GM18858 (cell line): ENCODE results near the gene SIM1.

Source experiments
- ATAC-seq: cut with Tn5 transposase; IDR thresholded peaks from one replicate; pipeline ENCODE4 v1.9.1; 2021; ENCODE audit not compliant: unreplicated experiment

SIM1 gene

DNA sequence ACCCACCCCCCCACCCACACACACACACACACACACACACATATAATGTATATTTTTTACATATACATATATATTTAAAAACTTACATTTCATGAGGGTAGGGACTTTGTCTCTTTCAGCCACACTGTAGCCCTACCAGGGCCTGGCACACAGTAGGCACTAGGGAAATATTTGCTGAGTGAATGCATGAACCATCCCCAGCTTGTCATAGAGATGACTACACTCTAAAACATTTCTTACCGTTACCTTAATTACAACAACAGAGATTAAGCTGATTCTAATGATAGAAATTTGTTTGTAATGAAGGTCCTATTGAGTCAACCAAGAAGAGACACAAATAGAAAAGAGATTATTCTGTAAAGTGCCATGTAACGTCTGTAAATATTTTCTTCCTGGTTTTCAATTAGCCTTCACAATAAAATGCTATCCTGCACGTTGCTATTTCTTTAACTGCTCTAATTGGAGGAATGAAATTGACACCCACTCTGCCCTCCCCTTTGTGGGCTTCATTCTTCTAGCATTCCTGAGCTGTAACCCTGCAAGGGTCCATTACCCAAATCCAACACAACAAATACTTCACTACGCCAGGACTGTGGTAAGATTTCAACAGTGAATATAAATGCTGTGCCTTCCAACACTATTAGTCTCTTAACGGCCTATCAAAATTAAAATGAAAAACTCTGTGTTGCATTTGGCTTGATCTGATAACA, 30.8 kb downstream of the SIM1 start:
- no peak for ATAC-seq

DNA sequence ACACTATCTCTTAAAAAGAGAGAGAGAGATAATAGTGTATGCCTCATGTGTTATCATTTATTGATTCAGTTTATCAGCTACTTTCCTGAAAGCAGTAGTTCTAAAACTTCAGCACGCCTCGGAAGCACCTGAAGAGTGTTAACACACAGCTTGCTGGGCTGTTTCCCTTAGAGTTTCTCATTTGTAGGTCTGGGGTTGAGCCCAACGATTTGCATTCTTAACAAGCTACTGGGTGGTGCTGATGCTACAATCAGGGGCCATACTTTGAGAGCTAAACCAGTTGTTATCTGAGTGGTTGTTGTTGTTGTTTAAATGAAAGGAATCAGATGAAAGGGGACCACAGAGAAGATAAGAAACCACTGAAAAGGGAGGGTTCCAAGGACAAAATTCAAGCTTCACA, 32.6 kb downstream of the SIM1 start:
- ATAC-seq: no peak

DNA sequence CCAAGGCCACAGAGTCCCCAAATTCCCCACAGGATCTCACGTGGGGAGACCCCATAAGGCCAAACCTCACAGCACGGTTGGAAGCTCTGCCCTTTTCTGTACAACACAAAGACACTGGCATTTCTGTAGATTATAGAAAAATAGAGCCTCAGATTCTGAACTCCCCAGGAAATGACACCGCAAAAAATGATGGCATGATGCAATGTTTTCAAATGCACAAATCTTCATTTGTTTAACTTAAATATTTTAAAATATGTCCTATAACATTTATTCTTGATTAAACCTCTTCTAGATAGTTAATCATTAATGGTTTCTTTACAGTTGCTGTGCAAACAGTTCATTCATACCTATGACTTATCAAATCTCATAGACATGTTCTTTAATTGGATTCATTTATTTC, 33.8 kb downstream of the SIM1 start:
- no peak for ATAC-seq

DNA sequence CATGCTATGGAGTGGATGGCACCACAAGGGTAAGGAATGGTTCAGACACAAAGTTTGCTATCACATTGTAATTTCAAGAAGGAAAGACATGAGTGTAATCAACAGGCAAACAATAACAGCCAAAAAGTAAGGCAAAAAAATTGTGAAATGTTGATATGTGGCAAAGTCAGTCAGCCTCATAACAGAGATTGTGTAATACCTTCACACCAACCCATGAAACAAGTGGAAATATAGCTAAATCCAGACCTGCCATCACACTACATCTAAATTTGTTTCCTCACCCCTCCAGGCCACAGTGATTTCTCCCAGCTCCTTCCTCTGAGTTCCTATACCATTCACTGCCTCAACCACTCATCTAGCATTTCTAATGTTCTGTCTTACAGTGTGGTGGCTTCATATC, 37.3 kb downstream of the SIM1 start:
- ATAC-seq: no peak

DNA sequence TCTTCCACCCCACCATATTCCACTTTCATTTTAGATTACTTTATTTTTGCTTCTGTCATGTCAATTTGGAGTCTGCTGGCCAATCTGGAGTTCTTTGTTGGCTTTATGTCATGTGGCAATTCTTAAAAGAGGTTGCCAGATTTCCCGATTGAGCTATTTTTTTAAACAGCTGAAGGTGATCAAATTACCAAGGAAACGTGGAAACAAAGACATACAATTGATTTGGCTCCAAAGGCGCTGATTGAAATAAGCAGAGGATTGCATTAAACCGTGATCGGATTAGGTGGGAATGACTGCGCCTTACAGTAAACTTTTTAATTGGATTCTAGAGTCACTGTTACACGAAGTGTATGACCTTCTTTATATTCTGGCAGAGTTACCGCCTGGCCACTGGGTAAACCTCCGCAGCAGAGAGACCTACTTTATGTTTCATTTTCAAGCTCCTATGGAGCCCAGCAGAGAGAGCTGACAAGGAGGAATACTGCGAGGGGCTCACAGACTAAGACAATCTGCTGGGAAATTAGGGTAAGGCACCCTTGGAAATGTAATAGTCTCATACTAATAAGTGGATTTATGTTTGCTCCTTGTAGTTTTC, 37.9 kb downstream of the SIM1 start:
- no peak for ATAC-seq

DNA sequence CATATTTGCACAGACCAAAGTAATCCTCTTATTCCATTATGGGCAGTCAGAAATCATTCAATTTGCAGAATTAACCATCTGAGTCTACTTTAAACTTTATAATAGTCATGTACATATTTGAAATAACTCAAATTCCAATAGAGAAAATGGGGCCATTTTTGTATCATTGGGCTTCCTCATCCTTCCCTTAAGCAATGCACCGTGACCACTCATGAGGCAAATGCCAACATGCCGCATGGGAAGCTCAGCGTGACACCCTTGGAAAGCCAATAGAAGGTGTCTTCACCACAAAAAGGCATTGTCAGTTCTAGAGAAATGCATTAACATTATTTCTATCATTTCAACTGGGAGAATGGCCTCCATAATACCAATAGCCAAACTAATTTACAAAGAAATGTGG, 38.5 kb downstream of the SIM1 start:
- no peak for ATAC-seq

DNA sequence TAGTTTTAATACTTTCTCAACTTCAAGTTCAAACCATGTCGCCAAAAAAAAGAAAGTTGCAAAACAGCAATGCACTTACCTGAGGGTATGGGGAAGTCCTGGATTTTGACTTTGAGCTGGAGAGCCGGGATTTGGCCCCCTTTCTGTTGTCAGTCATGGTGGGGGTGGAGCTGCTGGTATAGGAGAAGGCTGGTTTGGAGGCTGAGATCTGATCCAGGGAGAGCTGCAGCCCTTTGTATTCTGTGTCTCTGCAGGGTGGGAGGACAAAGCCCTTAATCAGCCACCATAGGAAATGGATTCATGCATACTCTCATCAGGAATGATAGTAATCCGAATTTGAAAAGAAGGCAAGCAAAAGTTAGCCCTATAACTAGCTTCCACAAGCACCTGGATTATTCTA, 44.0 kb downstream of the SIM1 start:
- ATAC-seq: no peak

DNA sequence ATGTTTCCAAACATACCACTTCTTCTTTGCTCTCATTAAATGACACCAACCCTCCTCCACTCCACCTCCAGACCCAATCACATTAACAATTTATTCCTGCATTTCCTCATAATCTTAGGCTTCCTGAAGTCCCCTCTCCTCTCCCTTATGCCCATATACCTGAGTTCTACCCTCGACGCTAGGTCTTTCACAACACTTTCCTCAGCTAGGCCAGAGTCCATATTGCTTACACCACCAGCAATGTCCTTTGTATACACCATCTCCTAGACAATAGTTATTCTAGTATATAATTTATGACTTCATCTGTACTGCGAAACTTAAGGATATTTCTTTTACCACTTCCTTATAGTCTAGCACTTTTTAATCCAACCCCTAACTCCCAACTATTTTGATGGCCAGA, 47.7 kb downstream of the SIM1 start:
- no peak for ATAC-seq

DNA sequence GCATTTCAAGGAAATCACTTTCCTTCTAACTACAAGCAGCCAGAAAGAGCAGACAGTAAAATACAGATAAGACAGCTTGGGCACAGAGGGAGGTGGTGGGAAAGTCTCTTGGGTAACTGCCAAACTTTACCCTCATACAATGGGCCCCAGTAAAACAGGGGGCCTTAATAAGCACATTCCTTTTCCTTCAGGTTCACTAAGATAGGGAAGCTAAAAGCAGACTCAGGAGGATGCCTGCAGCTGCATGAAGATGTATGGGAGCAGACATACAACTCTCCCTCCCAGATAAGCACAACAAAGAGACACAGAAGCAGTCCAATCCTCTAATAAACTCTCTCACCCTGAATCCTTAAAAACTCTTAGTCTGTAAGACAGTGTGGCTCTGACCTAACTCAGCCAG, 49.0 kb downstream of the SIM1 start:
- ATAC-seq: no peak

DNA sequence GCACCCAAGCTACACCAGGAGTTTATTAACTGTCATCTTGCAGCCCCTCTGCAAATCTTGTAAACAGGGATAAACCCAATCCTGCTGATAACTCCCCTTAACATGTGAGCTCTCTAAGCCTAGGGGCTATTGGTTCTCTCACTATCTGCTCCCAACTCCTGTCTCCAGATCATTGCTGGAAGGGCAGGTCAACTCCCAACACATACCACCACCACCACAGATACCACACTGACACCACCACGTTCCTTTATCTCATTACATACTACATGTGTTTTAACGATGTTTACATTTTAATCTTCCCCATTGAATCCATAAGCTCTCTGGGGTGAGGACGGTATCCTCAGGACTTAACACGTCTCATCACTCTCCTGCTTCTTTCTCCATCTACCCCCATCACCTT, 51.8 kb downstream of the SIM1 start:
- no peak for ATAC-seq

DNA sequence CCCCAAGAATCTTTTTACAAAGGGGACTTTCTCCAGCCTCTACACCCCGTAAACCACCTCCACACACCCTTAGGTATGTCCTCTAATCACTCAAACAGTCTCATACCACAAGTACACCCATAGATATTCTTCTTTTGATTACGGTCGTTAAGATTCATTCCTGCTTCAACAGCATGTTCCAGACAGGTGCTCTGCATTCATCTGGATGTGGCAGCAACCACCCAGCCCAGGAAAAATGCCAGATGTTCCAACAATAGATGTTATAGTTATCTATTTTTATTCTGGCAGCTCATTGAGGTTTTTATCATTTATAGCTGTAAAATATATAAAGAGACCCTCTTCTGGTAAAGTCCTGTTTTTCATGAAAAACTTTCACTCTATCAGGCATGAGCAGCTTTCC, 60.7 kb downstream of the SIM1 start:
- ATAC-seq: no peak

DNA sequence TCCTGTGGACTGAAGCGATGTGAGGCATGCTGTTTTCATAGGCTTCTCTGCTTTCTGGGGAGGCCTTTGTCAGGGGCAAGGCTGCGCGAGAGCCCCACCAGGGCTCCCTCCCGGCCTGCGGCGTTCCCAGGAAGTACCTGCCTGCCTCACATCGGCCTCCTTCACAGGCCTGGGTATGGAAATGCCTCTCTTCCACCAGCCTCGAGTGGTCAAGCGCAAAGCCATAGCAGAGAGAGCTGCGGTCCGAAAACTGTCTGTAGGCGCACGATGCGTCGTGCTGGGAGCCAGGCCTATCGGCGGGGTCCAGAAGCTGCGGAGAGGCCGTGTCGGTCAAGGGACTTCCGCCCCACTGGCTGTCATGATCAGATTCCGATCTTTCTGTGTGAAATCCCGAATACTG, 71.2 kb downstream of the SIM1 start:
- ATAC-seq: no peak

DNA sequence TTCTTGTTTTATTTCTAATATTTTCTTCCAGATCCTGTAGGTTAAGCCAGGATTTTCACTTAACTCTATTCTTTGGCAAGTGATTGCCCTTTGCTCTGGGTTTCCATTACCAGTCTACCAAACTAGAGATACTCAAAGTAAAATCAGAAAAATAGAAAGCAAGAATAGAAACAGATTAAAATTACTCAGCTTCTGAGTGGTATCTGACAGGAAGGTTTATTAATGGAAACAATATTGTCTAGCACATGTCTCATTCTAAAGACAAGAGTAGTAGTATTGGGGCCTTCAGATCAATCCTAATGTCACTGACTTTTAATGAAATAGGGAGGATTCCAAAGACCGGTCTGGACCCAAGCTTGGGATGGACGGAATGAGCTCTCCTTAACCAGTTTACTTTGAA, 72.3 kb downstream of the SIM1 start:
- ATAC-seq: no peak

DNA sequence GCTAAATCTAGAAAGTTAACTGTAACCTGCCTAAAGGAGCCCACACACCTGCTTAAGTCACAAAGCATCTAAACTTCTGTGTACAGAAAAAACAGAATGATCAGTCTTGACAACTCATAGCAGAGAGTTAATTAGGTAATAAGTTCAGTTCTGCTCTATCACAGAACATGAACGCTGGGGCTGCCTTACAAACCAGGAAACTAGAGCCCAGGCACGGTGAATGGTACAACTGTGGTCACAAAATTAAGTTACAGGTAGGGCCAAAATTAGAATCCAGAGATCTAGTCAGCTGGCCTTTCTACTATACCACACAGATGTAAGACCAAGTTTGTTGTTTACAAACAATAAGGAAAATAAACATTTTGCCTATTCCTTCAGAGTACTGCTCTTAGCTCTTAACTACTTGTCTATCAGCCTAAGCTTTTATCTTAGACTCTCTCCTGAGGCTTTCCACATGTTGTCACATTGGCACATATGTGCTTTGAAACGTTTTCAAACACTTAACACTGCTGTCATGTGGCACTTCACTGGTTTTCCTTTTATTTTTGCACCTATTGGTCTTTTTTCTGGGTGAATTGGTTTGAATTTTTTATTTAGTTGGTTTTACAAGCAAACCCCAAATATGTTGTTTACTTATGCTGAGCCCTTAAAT, 75.7 kb downstream of the SIM1 start:
- no peak for ATAC-seq

DNA sequence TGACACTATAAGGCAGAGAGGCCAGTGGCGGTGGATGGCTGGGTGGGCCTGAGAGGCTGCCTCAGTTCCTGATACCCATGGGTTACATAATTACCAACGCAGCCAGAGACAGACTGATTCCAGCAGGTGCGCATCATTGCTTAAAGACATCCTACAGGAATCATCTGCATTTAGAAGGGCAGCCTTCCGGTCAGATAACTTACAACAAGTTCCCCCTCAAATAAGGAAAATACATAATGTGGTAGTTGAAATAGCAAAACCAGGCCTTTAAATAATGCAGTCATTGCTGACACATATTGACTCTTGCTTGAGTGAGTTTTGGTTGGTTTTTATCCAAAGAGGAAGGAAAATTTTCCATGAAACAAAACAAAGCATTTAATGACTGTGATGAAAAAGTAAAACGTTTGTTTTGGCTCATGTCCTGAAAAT, 81.9 kb downstream of the SIM1 start:
- ATAC-seq: no peak

DNA sequence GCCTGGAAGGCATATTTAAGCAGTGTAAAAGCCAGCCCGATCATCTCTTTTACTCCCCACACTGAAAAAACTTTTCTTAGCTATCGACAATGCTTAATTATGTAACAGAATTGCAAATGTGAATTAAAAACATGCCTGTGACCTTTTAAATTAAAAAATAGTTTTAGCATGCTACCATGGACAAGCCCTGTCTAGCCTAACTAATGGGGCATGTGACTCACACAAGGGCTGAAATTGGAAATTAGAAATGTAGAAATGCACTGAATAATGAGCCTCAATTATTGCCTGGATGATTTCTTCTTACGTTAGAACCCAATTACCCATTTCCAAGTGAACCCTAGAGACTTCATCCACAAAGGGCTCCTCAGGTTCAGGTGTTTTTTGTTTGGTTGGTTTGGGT, 82.7 kb downstream of the SIM1 start:
- ATAC-seq: no peak

DNA sequence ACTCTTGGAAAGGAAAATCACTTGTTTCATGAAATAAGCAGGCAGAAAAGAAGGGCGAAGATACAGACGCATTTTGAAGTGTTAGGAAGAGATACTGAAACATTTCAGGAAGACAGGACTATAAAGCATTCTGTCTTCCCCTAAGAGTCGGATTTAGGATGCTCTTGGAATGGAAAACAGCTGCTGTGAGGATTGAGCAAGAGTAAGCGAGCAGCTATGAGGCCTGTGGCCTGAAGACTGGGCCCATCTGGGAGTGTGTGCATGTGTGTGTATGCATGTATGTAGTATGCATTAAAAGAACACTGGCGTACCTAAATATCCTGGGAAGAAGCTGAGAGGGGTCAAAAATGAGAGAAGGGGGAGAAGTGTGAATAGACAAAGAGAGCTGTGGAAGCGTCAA, 83.6 kb downstream of the SIM1 start:
- ATAC-seq: no peak

DNA sequence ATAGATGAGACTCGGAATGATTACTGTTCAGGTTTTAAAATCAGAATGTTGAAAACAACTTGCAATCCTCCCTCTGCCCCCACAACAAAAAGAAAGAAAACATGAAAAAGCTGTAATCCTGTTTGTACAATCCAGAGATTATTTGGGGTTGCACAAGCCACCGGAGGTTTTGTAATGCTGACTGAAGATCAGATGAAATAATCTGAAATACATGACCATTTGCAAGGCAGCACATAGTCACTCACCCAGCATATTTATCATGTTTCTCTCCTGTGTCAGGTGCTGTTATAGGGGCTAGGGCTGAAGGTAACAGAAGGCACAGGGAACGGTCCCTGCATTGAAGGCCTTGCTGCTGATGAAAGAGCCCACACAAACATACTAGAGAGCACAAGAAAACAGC, 85.3 kb downstream of the SIM1 start:
- ATAC-seq: no peak

DNA sequence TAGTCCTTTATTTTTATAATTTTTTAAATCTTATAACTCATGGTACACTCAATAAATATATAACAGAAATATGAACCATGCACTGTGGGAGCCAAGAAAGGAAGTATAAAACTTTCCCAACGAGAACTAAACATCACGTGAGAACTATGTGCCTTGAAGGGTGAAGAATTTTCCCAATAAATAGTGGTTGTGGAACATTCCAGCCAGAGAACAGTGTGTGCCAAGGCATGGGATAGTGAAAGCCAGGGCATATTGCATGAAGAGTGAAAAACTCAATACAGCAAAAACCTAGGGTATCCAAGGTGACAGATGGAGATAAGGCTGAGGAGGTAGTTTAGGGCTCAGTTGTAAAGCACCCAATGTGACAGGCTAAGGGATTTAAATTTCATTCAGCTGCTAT, 86.1 kb downstream of the SIM1 start:
- no peak for ATAC-seq

DNA sequence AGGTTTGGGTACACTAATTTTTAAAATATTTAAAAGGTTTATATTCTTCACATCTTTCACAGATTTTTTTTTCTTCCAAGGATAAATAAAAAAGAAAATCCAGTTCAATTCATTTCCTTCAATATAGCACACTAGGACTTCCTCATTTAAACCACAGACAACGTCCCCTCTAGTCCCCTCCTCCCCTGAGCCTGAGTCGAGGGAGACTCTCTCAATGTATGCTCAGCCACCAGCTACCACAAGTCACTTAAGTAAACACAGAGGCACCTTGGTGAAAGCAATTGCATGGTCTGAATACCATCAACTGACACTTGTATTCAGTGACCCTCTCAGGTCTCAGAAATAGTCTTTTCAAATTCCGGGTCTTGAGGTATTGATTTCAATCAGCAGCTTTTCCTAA, 88.6 kb downstream of the SIM1 start:
- no peak for ATAC-seq

DNA sequence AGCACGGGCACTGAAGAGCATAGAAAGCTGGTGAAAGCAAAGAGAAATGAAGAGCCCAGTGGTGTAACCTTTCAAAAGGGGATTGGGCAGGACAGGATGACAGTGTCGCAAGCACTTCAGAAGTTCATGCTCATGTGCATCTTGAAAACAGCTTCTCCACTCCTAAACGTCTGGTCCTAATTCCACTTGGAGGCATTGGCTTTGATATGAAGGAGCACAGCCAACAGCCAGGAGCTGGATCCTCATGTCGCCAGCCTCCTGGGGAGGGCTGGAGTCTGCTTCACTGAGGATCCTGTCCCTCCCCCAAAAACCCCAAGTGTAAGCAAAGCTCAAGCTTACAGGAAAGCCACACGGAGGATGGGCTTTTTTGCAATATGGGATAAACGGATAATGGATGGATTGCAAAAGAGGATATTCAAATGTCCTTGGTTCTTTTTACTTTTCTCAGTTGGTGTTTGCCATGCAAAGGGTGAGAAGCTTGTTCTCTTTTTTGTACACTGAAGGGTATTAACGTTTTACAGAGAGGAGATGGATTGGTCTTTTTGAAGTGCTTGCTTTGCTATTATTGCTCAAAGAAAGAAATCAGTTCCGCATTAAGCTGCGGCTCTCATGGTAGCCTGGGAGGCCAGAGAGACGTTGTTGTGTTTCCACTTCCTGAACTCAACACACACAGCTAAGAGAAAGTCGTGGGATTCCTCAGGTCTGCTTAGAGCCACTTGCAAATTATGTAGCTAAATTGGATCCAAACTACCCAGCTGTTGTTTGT, 92.2 kb downstream of the SIM1 start:
- no peak for ATAC-seq

DNA sequence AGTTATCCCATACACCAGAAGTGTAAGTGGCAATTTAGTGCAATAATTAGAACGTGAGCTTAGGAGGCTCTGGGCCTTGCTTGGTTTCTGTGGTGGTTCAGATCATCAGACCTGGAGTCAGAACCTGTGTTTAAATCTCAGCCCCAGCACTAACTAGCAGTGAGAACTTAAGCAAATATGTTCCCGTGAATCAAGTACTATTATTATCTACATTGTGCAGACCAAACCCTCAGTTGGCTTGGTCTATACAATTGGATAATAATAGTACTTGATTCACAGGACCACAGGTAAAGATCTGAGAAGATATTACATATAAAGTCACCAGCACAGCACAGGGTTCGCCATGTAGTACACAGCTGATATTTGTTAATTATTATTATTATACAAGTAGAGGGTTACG, 93.1 kb downstream of the SIM1 start:
- no peak for ATAC-seq
